K562 (cell line): ENCODE data around the gene VWDE. TPM values are rescaled to one million over a fixed set of nuclear protein-coding genes. Genes with fewer than 3 reads are reported as not detected.

Experiments used
- ARID1B ChIP-seq: fragments of 450-650 bp; IDR thresholded peaks from 2 replicates; pipeline ENCODE4 v1.6.1; 2016; ENCODE audit warnings: antibody characterized with exemption, mild to moderate bottlenecking, inconsistent platforms
- CBFA2T2 ChIP-seq: fragments of 450-650 bp; conservative IDR thresholded peaks from 2 replicates; pipeline ENCODE4 v1.6.1; 2017; ENCODE audit warnings: mild to moderate bottlenecking
- CBFA2T3 ChIP-seq: fragments of 450-650 bp; IDR thresholded peaks from 2 replicates; pipeline ENCODE4 v1.6.1; 2017
- CBX3 ChIP-seq, 2 experiments: IDR thresholded peaks; 1 replicate in 1 of 2; 2 replicates in 1 of 2; pipeline ENCODE4 v1.6.1; 2012; ENCODE audit warnings: inconsistent platforms in 2 of 2, low read length in 2 of 2, borderline replicate concordance in 1 of 2, control low read depth in 1 of 2
- CC2D1A ChIP-seq: fragments of 450-650 bp; IDR thresholded peaks from 2 replicates; pipeline ENCODE4 v1.6.1; 2017; ENCODE audit warnings: mild to moderate bottlenecking
- CEBPB ChIP-seq: fragments of 450-650 bp; IDR thresholded peaks from 2 replicates; pipeline ENCODE4 v1.6.1; 2016; ENCODE audit warnings: missing genetic modification characterization, missing compliant biosample characterization
- EP300 ChIP-seq: IDR thresholded peaks from 2 replicates; pipeline ENCODE4 v1.6.1; 2012; ENCODE audit warnings: low read length, improper control_type of control experiment
- ETV1 ChIP-seq: fragments of 450-650 bp; conservative IDR thresholded peaks from 2 replicates; pipeline ENCODE4 v1.6.1; 2016; ENCODE audit warnings: missing genetic modification characterization, control low read depth, low read depth, missing compliant biosample characterization
- FOXA3 ChIP-seq, 2 experiments: fragments of 450-650 bp in 1 of 2; sonication (generic) in 1 of 2; formaldehyde crosslinking; IDR thresholded peaks in 1 of 2; conservative IDR thresholded peaks in 1 of 2; 2 replicates each; pipeline versions ENCODE4 v1.4.0 to v1.8.0; 2020 to 2022; ENCODE audit warnings: mild to moderate bottlenecking in 2 of 2, missing genetic modification reagents in 1 of 2
- FOXK2 ChIP-seq, 2 experiments: fragments of 450-650 bp; IDR thresholded peaks in 1 of 2; conservative IDR thresholded peaks in 1 of 2; 2 replicates each; pipeline ENCODE4 v1.6.1; 2016; ENCODE audit warnings: low read depth in 2 of 2, mild to moderate bottlenecking in 1 of 2
- GTF2E2 ChIP-seq: fragments of 200-800 bp; sonication (Bioruptor generic); IDR thresholded peaks from 2 replicates; pipeline ENCODE4 v1.6.1; 2016; ENCODE audit warnings: missing genetic modification characterization, missing compliant biosample characterization
- KAT2B ChIP-seq: IDR thresholded peaks from one replicate; pipeline ENCODE4 v1.6.1; 2012; ENCODE audit warnings: low read depth, mild to moderate bottlenecking, control low read depth, inconsistent platforms, low read length, moderate library complexity
- ZKSCAN1 ChIP-seq: fragments of 150-350 bp; IDR thresholded peaks from 2 replicates; pipeline ENCODE4 v1.6.1; 2016; ENCODE audit warnings: low read depth, low read length
- polyA plus RNA-seq, 8 experiments: library from polyadenylated mRNA; depleted of rRNA in 4 of 8; stranded (reverse) in 5 of 8; unstranded in 3 of 8; fragments of >200 nt; fragmentation: Nextera tagmentation in 2 of 8; fragmentation: Illumina TruSeq in 1 of 8; extraction: Ambion mirVana in 2 of 8; extraction: Trizol in 1 of 8; gene quantifications; 2 replicates each; pipeline versions ENCODE4 v1.2.1 to v1.2.3, GENCODE V29; 2011 to 2014; ENCODE audit warnings: inconsistent platforms in 1 of 8, missing spikeins in 1 of 8
- total RNA-seq, 7 experiments: library from RNA; depleted of rRNA in 6 of 7; stranded (reverse); fragments of >200 nt in 6 of 7; fragmentation: Illumina TruSeq in 2 of 7; extraction: Trizol in 2 of 7; gene quantifications; 2 replicates each; pipeline versions ENCODE4 v1.2.1 to v1.2.3, GENCODE V29; 2011 to 2021; ENCODE audit warnings: low replicate concordance in 1 of 7
- TF ChIP-seq, protein P1 (sequence below): fragments of 450-650 bp; IDR thresholded peaks from 2 replicates; pipeline ENCODE4 v1.6.1; 2018; ENCODE audit warnings: mild to moderate bottlenecking, low read depth; ENCODE audit not compliant: partially characterized antibody

VWDE gene
- total and polyA plus RNA-seq, 9 of the 15 experiments (the other 6 are each of a cell fraction or from before 2014, with no cell fraction given) = 40.6 to 162 (median 95.2) TPM

DNA sequence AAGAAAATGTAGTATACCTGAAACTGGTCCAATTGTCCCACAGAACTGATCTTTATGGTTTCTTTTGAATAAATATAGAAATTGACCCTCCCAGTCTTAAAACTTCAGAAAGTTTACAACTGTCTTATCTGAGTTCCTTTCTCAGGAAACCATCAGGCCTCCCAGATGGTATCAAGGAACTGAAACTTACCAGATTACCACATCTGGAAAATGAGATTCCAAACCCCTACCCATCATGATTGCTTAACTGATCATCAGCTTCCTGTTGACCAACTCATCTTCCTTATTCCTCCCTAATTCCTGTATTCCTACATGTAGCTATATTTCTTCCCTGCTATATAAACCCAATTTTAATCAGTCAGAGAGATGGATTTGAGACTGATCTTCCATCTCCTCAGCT lies 5.5 kb downstream of the VWDE start (continued):
- TF ChIP-seq, protein P1, sequence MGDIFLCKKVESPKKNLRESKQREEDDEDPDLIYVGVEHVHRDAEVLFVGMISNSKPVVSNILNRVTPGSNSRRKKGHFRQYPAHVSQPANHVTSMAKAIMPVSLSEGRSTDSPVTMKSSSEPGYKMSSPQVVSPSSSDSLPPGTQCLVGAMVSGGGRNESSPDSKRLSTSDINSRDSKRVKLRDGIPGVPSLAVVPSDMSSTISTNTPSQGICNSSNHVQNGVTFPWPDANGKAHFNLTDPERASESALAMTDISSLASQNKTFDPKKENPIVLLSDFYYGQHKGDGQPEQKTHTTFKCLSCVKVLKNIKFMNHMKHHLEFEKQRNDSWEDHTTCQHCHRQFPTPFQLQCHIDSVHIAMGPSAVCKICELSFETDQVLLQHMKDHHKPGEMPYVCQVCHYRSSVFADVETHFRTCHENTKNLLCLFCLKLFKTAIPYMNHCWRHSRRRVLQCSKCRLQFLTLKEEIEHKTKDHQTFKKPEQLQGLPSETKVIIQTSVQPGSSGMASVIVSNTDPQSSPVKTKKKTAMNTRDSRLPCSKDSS = peak; percentile 81
- TF ChIP-seq CEBPB (tag) (peak; percentile 35; the same call in 1 of the 2 replicates), CBFA2T3 (peak; percentile 74), ARID1B (peak; percentile 38; the same call in 1 of the 2 replicates), ETV1 (tag) (peak; percentile 43; the same call in 1 of the 2 replicates), GTF2E2 (tag) (0 out of 2 replicates have a peak, but pooled peaks have one; percentile 19), CBX3 (IDR thresholded peaks at IDR 0.05; ENCODE audit: borderline replicate concordance in 1 of 2, low read length in 2 of 2) (peak; percentile 38 to 50; a peak in 1 of 3 replicates), CBFA2T2 (peak; percentile 50; the same call in 1 of the 2 replicates), FOXA3 (CRISPR knock-in tag; conservative IDR thresholded peaks at IDR 0.05 in 1 of 2, IDR thresholded peaks at IDR 0.05 in 1 of 2) (0 out of 4 replicates have a peak, but pooled peaks of 1 of the 2 experiments have one; percentile 20), EP300 (peak; percentile 64; the same call in 1 of the 2 replicates), FOXK2 (conservative IDR thresholded peaks at IDR 0.05 in 1 of 2, IDR thresholded peaks at IDR 0.05 in 1 of 2; ENCODE audit: low read depth in 2 of 2) (no peak), CC2D1A (peak; percentile 51; the same call in 1 of the 2 replicates), ZKSCAN1 (no peak), KAT2B (no peak)
